ENCODE data around the gene OR56B4.

OR56B4 gene

GRCh38 chr11:6156628-6157359 lies 49.3 kb downstream of the OR56B4 start:
- no peak for DNase-seq

Data from SHP77 treated with DMSO at 0.1 percent for 48 hours (cell line).